PC-3 (cell line): ENCODE results near the gene NGF. TPM values are rescaled to one million over a fixed set of nuclear protein-coding genes. Genes with fewer than 3 reads are reported as not detected.

Source experiments
- ATAC-seq: fragments of 200-7000 bp; cut with Tn5 transposase; 2 replicates; pipeline ENCODE4 v1.9.1; 2020; ENCODE audit warnings: mild to moderate bottlenecking, moderate library complexity
- BruUV-seq: library from RNA; stranded (reverse); fragments of 400-500 nt; replicated peaks from 2 replicates; lab custom pipeline; 2021; lab: Mats Ljungman, UMichigan
- CTCF ChIA-PET: fragments of 300-600 bp; sonication (Branson Sonifier 250); formaldehyde crosslinking; loops from one replicate; lab custom pipeline; 2022; ENCODE audit warnings: antibody characterized with exemption; lab: Charles Lee
- POLR2A ChIA-PET: fragments of 300-600 bp; sonication (Branson Sonifier 250); formaldehyde crosslinking; loops from one replicate; lab custom pipeline; 2022; ENCODE audit warnings: antibody characterized with exemption; ENCODE audit not compliant: unreplicated experiment; lab: Charles Lee
- DNase-seq: peaks from one replicate; pipeline ENCODE4 v3.0.0-alpha.2; 2015
- H2AFZ ChIP-seq: fragments of 300-600 bp; sonication (generic); 2 replicates; pipeline ENCODE4 v1.6.0; 2016; ENCODE audit warnings: antibody characterized with exemption, low read length
- H3F3A ChIP-seq: fragments of 300-600 bp; sonication (generic); one replicate; pipeline ENCODE4 v1.6.0; 2017; ENCODE audit warnings: antibody characterized with exemption, low read length, control low read depth, mild to moderate bottlenecking; ENCODE audit not compliant: unreplicated experiment
- H3K27ac ChIP-seq: fragments of 300-600 bp; sonication (generic); 2 replicates; pipeline ENCODE4 v1.5.1; 2016; ENCODE audit warnings: mild to moderate bottlenecking, low read length
- H3K27me3 ChIP-seq: fragments of 300-600 bp; sonication (generic); 2 replicates; pipeline ENCODE4 v1.6.1; 2016; ENCODE audit warnings: low read length, mixed read lengths
- H3K36me3 ChIP-seq: fragments of 300-600 bp; sonication (generic); 2 replicates; pipeline ENCODE4 v1.6.1; 2016; ENCODE audit warnings: low read depth, mixed run types, low read length, mixed read lengths
- H3K4me1 ChIP-seq: fragments of 300-600 bp; sonication (generic); 2 replicates; pipeline ENCODE4 v1.5.1; 2016; ENCODE audit warnings: low read length; ENCODE audit not compliant: insufficient read depth
- H3K4me2 ChIP-seq: fragments of 300-600 bp; sonication (generic); 2 replicates; pipeline ENCODE4 v1.6.0; 2016; ENCODE audit warnings: low read length
- H3K4me3 ChIP-seq: fragments of 300-600 bp; sonication (generic); 2 replicates; pipeline ENCODE4 v1.5.1; 2016; ENCODE audit warnings: mild to moderate bottlenecking, low read length, mixed read lengths
- H3K79me2 ChIP-seq: fragments of 300-600 bp; sonication (generic); 2 replicates; pipeline ENCODE4 v1.6.1; 2017; ENCODE audit warnings: low read length, mixed read lengths
- H3K9ac ChIP-seq: fragments of 300-600 bp; sonication (generic); 2 replicates; pipeline ENCODE4 v1.6.0; 2016; ENCODE audit warnings: mild to moderate bottlenecking, low read length
- H3K9me2 ChIP-seq: fragments of 300-600 bp; sonication (generic); replicated peaks from 2 replicates; pipeline ENCODE4 v1.6.1; 2016; ENCODE audit warnings: mixed run types, low read length, mixed read lengths
- H3K9me3 ChIP-seq: fragments of 300-600 bp; sonication (generic); 2 replicates; pipeline ENCODE4 v1.6.1; 2016; ENCODE audit warnings: low read length, mixed read lengths
- H4K20me1 ChIP-seq: fragments of 300-600 bp; sonication (generic); 2 replicates; pipeline ENCODE4 v1.6.1; 2016; ENCODE audit warnings: low read length, mixed read lengths
- CTCF ChIP-seq: fragments of 300-600 bp; sonication (generic); conservative IDR thresholded peaks from 2 replicates; pipeline ENCODE4 v1.5.1; 2017; ENCODE audit warnings: antibody characterized with exemption, low read depth, mild to moderate bottlenecking, low read length
- EZH2 ChIP-seq: fragments of 300-600 bp; sonication (generic); IDR thresholded peaks from one replicate; pipeline ENCODE4 v1.6.1; 2017; ENCODE audit warnings: antibody characterized with exemption, mild to moderate bottlenecking, low read length; ENCODE audit not compliant: unreplicated experiment
- EZH2phosphoT487 ChIP-seq: fragments of 300-600 bp; sonication (generic); IDR thresholded peaks from 2 replicates; pipeline ENCODE4 v1.6.1; 2018; ENCODE audit warnings: mild to moderate bottlenecking, antibody characterized with exemption, low read length, borderline replicate concordance
- intact Hi-C: fragments of 100-400 bp; cut with micrococcal nuclease; formaldehyde crosslinking; loops from 2 replicates; pipeline ENCODE4 v1.9.0; 2023
- total RNA-seq: library from RNA; depleted of rRNA; stranded (reverse); fragments of >200 nt; gene quantifications from 2 replicates; pipeline ENCODE4 v1.2.3, GENCODE V29; 2014; rRNA removed

The NGF gene
- total RNA-seq, 1 experiment from 2014 or later, result 2.4 TPM

GRCh38 chr1:115237507-115237906 lies 100.5 kb downstream of the NGF start:
- intact Hi-C loops, result no loop called here

DNA sequence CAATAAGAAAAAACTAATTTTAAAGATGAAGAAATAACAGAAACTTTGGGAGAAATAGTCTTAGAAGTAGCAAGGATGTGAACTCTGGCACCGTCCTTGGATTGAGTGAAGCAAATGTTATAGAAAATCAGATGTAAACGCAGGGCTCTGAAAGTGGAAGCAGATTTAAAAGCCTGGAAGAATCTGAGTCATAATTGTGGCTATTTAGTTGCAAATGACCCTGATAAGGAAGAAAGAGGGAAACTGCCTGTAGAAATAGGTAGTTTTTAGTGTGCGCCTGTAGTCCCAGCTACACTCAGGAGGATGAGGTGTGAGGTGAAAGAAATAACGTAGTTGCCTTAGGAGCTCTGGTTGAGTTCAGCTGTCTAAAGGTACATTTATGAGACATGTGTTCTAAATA lies 101.0 kb downstream of the NGF start:
- DNase-seq, result no peak
- CTCF ChIA-PET, result no interaction called here
- Histone ChIP-seq H3K4me3 (no peak overlapping the region), H3K4me1 (0 out of 2 replicates have a peak, but pooled peaks cover 15% of the 10 kb centered on the region), H3K9ac (no peak overlapping the region), H3K27ac (no peak overlapping the region), H3K9me3 (peaks cover 6% of the 10 kb centered on the region; the same call in 1 of the 2 replicates), H3F3A (no peaks in the 10 kb centered on the region), H3K9me2 (no peaks in the 10 kb centered on the region), H3K27me3 (no peaks in the 10 kb centered on the region), H3K36me3 (no peaks in the 10 kb centered on the region), H4K20me1 (no peaks in the 10 kb centered on the region), H3K4me2 (no peak overlapping the region), H3K79me2 (no peaks in the 10 kb centered on the region), H2AFZ (no peak overlapping the region)
- BruUV-seq, result no TSS peak
- intact Hi-C loops, result no loop called here
- no peak for TF ChIP-seq EZH2phosphoT487
- TF ChIP-seq CTCF, result no peak
- no peak for TF ChIP-seq EZH2
- POLR2A ChIA-PET, result interaction anchor here (0.6 kb wide), 1 partner anchor 69 kb away, joined by 5 read pairs; no protein-coding TSS in a partner anchor
- ATAC-seq, result no peak

More at GRCh38 chr1:115237507-115237906, 100.5 kb downstream of the NGF start:
- H4K20me1 ChIP-seq, result no peaks in the 10 kb centered on the region
- H2AFZ ChIP-seq, result no peak overlapping the region
- peaks cover 6% of the 10 kb centered on the region; the same call in 1 of the 2 replicates for H3K9me3 ChIP-seq
- ChIA-PET POLR2A (no interaction called here), CTCF (no interaction called here)
- BruUV-seq, result no TSS peak
- no peak for ATAC-seq
- 0 out of 2 replicates have a peak, but pooled peaks cover 15% of the 10 kb centered on the region for H3K4me1 ChIP-seq
- no peaks in the 10 kb centered on the region for H3F3A ChIP-seq
- H3K27ac ChIP-seq, result no peak overlapping the region
- H3K9me2 ChIP-seq, result no peaks in the 10 kb centered on the region
- no peak for TF ChIP-seq EZH2phosphoT487
- no peak for TF ChIP-seq CTCF
- no peak for TF ChIP-seq EZH2
- H3K27me3 ChIP-seq, result no peaks in the 10 kb centered on the region
- H3K4me2 ChIP-seq, result no peak overlapping the region
- H3K79me2 ChIP-seq, result no peaks in the 10 kb centered on the region
- H3K36me3 ChIP-seq, result no peaks in the 10 kb centered on the region
- H3K9ac ChIP-seq, result no peak overlapping the region
- no peak overlapping the region for H3K4me3 ChIP-seq
- peak; percentile 31 for DNase-seq

Other genes starting within 250 kb of the NGF start
- 1.3 and 1.7 TPM in 2 replicates for gene TSPAN2, start 248.7 kb downstream of the NGF start, total RNA-seq